CD4-positive, alpha-beta memory T cell (primary cell): ENCODE results near the gene SLC8B1. TPM values are rescaled to one million over a fixed set of nuclear protein-coding genes. Genes with fewer than 3 reads are reported as not detected.

ENCODE experiments used
- CTCF ChIA-PET: fragments of 350-600 bp; sonication (Branson Sonifier 250); formaldehyde crosslinking; loops from one replicate; lab custom pipeline; 2021; ENCODE audit warnings: inconsistent platforms; ENCODE audit not compliant: partially characterized antibody; lab: Charles Lee
- POLR2A ChIA-PET: fragments of 350-600 bp; sonication (Branson Sonifier 250); formaldehyde crosslinking; loops from one replicate; lab custom pipeline; 2021; ENCODE audit not compliant: partially characterized antibody; lab: Charles Lee
- DNase-seq, 5 donors: peaks; one replicate each; pipeline versions ENCODE4 v3.0.0 to v3.0.0-alpha.2; 2020 to 2022; ENCODE audit warnings: mixed read lengths in 1 of 5
- H3K27ac ChIP-seq: one replicate; pipeline ENCODE4 v1.7.0; 2013; ENCODE audit warnings: low read depth, low read length
- H3K27me3 ChIP-seq: 2 replicates; pipeline ENCODE4 v1.7.0; 2013; ENCODE audit warnings: mild to moderate bottlenecking, low read length, moderate library complexity; ENCODE audit not compliant: insufficient read depth
- H3K36me3 ChIP-seq: 2 replicates; pipeline ENCODE4 v1.7.0; 2013; ENCODE audit warnings: mild to moderate bottlenecking, low read length, moderate library complexity; ENCODE audit not compliant: insufficient read depth
- H3K4me1 ChIP-seq: 2 replicates; pipeline ENCODE4 v1.7.0; 2013; ENCODE audit warnings: mild to moderate bottlenecking, low read length, moderate library complexity; ENCODE audit not compliant: insufficient read depth
- H3K4me3 ChIP-seq, 2 donors: one replicate each; pipeline ENCODE4 v1.7.0; 2013; ENCODE audit warnings: low read length in 2 of 2, mild to moderate bottlenecking in 1 of 2
- H3K9me3 ChIP-seq, 2 donors: one replicate each; pipeline ENCODE4 v1.7.0; 2013; ENCODE audit warnings: low read length in 2 of 2, control low read depth in 1 of 2; ENCODE audit not compliant: control insufficient read depth in 1 of 2
- H3K27ac Mint-ChIP-seq, 7 donors: one replicate each; pipeline ENCODE4 v1.8.0; 2020 to 2021; ENCODE audit warnings: mixed read lengths in 7 of 7, mild to moderate bottlenecking in 6 of 7, inconsistent platforms in 3 of 7, moderate library complexity in 3 of 7
- H3K27me3 Mint-ChIP-seq, 2 donors: one replicate each; pipeline ENCODE4 v1.8.0; 2020 to 2021; ENCODE audit warnings: mixed read lengths in 2 of 2
- H3K36me3 Mint-ChIP-seq, 2 donors: one replicate each; pipeline ENCODE4 v1.8.0; 2020 to 2021; ENCODE audit warnings: mixed read lengths in 2 of 2, inconsistent platforms in 1 of 2, mild to moderate bottlenecking in 1 of 2
- H3K4me1 Mint-ChIP-seq, 4 donors: one replicate each; pipeline ENCODE4 v1.8.0; 2020 to 2021; ENCODE audit warnings: mixed read lengths in 4 of 4, mild to moderate bottlenecking in 1 of 4
- H3K4me3 Mint-ChIP-seq, 8 donors: one replicate each; pipeline ENCODE4 v1.8.0; 2020 to 2021; ENCODE audit warnings: mixed read lengths in 8 of 8, mild to moderate bottlenecking in 7 of 8, moderate library complexity in 6 of 8, inconsistent platforms in 3 of 8
- H3K9me3 Mint-ChIP-seq, 8 donors: one replicate each; pipeline ENCODE4 v1.8.0; 2020 to 2021; ENCODE audit warnings: mixed read lengths in 8 of 8, mild to moderate bottlenecking in 5 of 8, inconsistent platforms in 3 of 8, moderate library complexity in 1 of 8
- intact Hi-C: fragments of 100-400 bp; cut with micrococcal nuclease; formaldehyde crosslinking; loops from one replicate; pipeline ENCODE4 v1.15.1; 2023
- polyA plus RNA-seq, 2 donors: library from polyadenylated mRNA; unstranded; fragments of 300-500 nt; fragmentation: Illumina TruSeq; gene quantifications; one replicate each; pipeline ENCODE4 v1.2.3, GENCODE V29; 2021
- total RNA-seq, 2 experiments: library from RNA; stranded (reverse); gene quantifications; one replicate each; pipeline ENCODE4 v1.2.3, GENCODE V29; 2021

Gene SLC8B1
- total and polyA plus RNA-seq, 4 experiments from 2014 or later, result 33.9 to 93.5 (median 71.5) TPM

- CTCF ChIA-PET, result interaction anchor here (0.6 kb wide), 1 partner anchor 131 kb away, joined by 3 read pairs; no protein-coding TSS in a partner anchor
- H3K36me3 Mint-ChIP-seq, result peaks cover 10 to 59% of the 10 kb centered on the region in 2 donors
- intact Hi-C loops, result no loop called here
- peaks cover 0 to 1% (median 0%) of the 10 kb centered on the region in 4 donors for H3K4me1 Mint-ChIP-seq
- H3K4me3 Mint-ChIP-seq, result no peak overlapping the region
- POLR2A ChIA-PET, result no interaction called here
- Histone ChIP-seq H3K9me3 (no peaks in the 10 kb centered on the region), H3K36me3 (peaks cover 33% of the 10 kb centered on the region), H3K27me3 (no peaks in the 10 kb centered on the region), H3K27ac (no peak overlapping the region), H3K4me1 (no peaks in the 10 kb centered on the region), H3K4me3 (no peak overlapping the region)
- DNase-seq, result no peak
- no peak overlapping the region for H3K27ac Mint-ChIP-seq
- H3K9me3 Mint-ChIP-seq, result no peaks in the 10 kb centered on the region
- H3K27me3 Mint-ChIP-seq, result no peaks in the 10 kb centered on the region
Observed at GRCh38 chr12:113295886-113296556, 38.9 kb downstream of the SLC8B1 start.

- H3K27ac ChIP-seq, result no peak overlapping the region
- POLR2A ChIA-PET, result no interaction called here
- H3K27ac Mint-ChIP-seq, result peak overlapping the region in 1 of 7 donors; percentile 50
- H3K4me1 ChIP-seq, result no peaks in the 10 kb centered on the region
- H3K4me1 Mint-ChIP-seq, result no peaks in the 10 kb centered on the region
- peaks cover 12 to 58% of the 10 kb centered on the region in 2 donors for H3K36me3 Mint-ChIP-seq
- DNase-seq, result no peak
- no peaks in the 10 kb centered on the region for H3K27me3 ChIP-seq
- intact Hi-C loops, result no loop called here
- no peaks in the 10 kb centered on the region for H3K9me3 Mint-ChIP-seq
- peaks cover 56% of the 10 kb centered on the region for H3K36me3 ChIP-seq
- no peaks in the 10 kb centered on the region for H3K9me3 ChIP-seq
- H3K4me3 Mint-ChIP-seq, result no peak overlapping the region
- CTCF ChIA-PET, result no interaction called here
- no peak overlapping the region for H3K4me3 ChIP-seq
- H3K27me3 Mint-ChIP-seq, result no peaks in the 10 kb centered on the region
Observed at GRCh38 chr12:113293100-113293499, 41.8 kb downstream of the SLC8B1 start.

- H3K27me3 ChIP-seq, result no peaks in the 10 kb centered on the region
- peaks cover 12 to 56% of the 10 kb centered on the region in 2 donors for H3K36me3 Mint-ChIP-seq
- H3K9me3 ChIP-seq, result no peaks in the 10 kb centered on the region
- no peaks in the 10 kb centered on the region for H3K9me3 Mint-ChIP-seq
- H3K4me3 ChIP-seq, result no peak overlapping the region
- no peaks in the 10 kb centered on the region for H3K27me3 Mint-ChIP-seq
- POLR2A ChIA-PET, result no interaction called here
- peak overlapping the region in 5 of 7 donors; percentile 11 to 81 (median 67) for H3K27ac Mint-ChIP-seq
- H3K4me3 Mint-ChIP-seq, result no peak overlapping the region
- intact Hi-C loops, result no loop called here
- H3K4me1 Mint-ChIP-seq, result no peaks in the 10 kb centered on the region
- H3K4me1 ChIP-seq, result no peaks in the 10 kb centered on the region
- DNase-seq, result no peak
- no peak overlapping the region for H3K27ac ChIP-seq
- CTCF ChIA-PET, result no interaction called here
- peaks cover 56% of the 10 kb centered on the region for H3K36me3 ChIP-seq
Observed at GRCh38 chr12:113292547-113292946, 42.4 kb downstream of the SLC8B1 start.

GRCh38 chr12:113292091-113292490 is 42.8 kb downstream of the SLC8B1 start:
- Mint-ChIP-seq H3K4me1 (no peaks in the 10 kb centered on the region), H3K27ac (peak overlapping the region in 6 of 7 donors; percentile 11 to 81 (median 43)), H3K36me3 (peaks cover 12 to 56% of the 10 kb centered on the region in 2 donors), H3K27me3 (no peaks in the 10 kb centered on the region), H3K9me3 (no peaks in the 10 kb centered on the region), H3K4me3 (no peak overlapping the region)
- H3K4me1 ChIP-seq, result no peaks in the 10 kb centered on the region
- H3K27ac ChIP-seq, result no peak overlapping the region
- no peak overlapping the region for H3K4me3 ChIP-seq
- POLR2A ChIA-PET, result no interaction called here
- H3K27me3 ChIP-seq, result no peaks in the 10 kb centered on the region
- CTCF ChIA-PET, result no interaction called here
- H3K9me3 ChIP-seq, result no peaks in the 10 kb centered on the region
- H3K36me3 ChIP-seq, result peaks cover 55% of the 10 kb centered on the region
- intact Hi-C loops, result no loop called here
- DNase-seq, result no peak

GRCh38 chr12:113291586-113291985 is 43.3 kb downstream of the SLC8B1 start:
- peaks cover 53% of the 10 kb centered on the region for H3K36me3 ChIP-seq
- no peaks in the 10 kb centered on the region for H3K4me1 ChIP-seq
- H3K27me3 Mint-ChIP-seq, result no peaks in the 10 kb centered on the region
- H3K27ac ChIP-seq, result no peak overlapping the region
- peak overlapping the region in 1 of 7 donors; percentile 18 for H3K27ac Mint-ChIP-seq
- H3K27me3 ChIP-seq, result no peaks in the 10 kb centered on the region
- POLR2A ChIA-PET, result no interaction called here
- peaks cover 12 to 52% of the 10 kb centered on the region in 2 donors for H3K36me3 Mint-ChIP-seq
- H3K4me1 Mint-ChIP-seq, result no peaks in the 10 kb centered on the region
- CTCF ChIA-PET, result no interaction called here
- no peaks in the 10 kb centered on the region for H3K9me3 Mint-ChIP-seq
- no peaks in the 10 kb centered on the region for H3K9me3 ChIP-seq
- no peak overlapping the region for H3K4me3 ChIP-seq
- DNase-seq, result no peak
- H3K4me3 Mint-ChIP-seq, result no peak overlapping the region
- intact Hi-C loops, result no loop called here

GRCh38 chr12:113290506-113290905 is 44.4 kb downstream of the SLC8B1 start:
- no peaks in the 10 kb centered on the region for H3K9me3 ChIP-seq
- H3K27me3 Mint-ChIP-seq, result no peaks in the 10 kb centered on the region
- no peaks in the 10 kb centered on the region for H3K4me1 Mint-ChIP-seq
- H3K4me1 ChIP-seq, result no peaks in the 10 kb centered on the region
- H3K4me3 ChIP-seq, result no peak overlapping the region
- H3K27ac ChIP-seq, result no peak overlapping the region
- no peak overlapping the region for H3K4me3 Mint-ChIP-seq
- H3K36me3 Mint-ChIP-seq, result peaks cover 20 to 53% of the 10 kb centered on the region in 2 donors
- peaks cover 0 to 1% (median 0%) of the 10 kb centered on the region in 8 donors for H3K9me3 Mint-ChIP-seq
- no peak for DNase-seq
- H3K27ac Mint-ChIP-seq, result peak overlapping the region in 3 of 7 donors; percentile 43 to 74 (median 55)
- CTCF ChIA-PET, result no interaction called here
- POLR2A ChIA-PET, result no interaction called here
- H3K27me3 ChIP-seq, result no peaks in the 10 kb centered on the region
- peaks cover 61% of the 10 kb centered on the region for H3K36me3 ChIP-seq
- intact Hi-C loops, result no loop called here

- no peak for DNase-seq
- no peak overlapping the region for H3K4me3 Mint-ChIP-seq
- POLR2A ChIA-PET, result interaction anchor here (1.1 kb wide), 1 partner anchor 20 kb away, joined by 5 read pairs; no protein-coding TSS in a partner anchor
- H3K27ac Mint-ChIP-seq, result peak overlapping the region in 5 of 7 donors; percentile 15 to 74 (median 53)
- no peaks in the 10 kb centered on the region for H3K27me3 Mint-ChIP-seq
- CTCF ChIA-PET, result interaction anchor here (1.2 kb wide), 1 partner anchor 9 kb away, joined by 3 read pairs; no protein-coding TSS in a partner anchor
- Histone ChIP-seq H3K4me3 (no peak overlapping the region), H3K9me3 (no peaks in the 10 kb centered on the region), H3K4me1 (no peaks in the 10 kb centered on the region), H3K36me3 (peaks cover 65% of the 10 kb centered on the region), H3K27me3 (no peaks in the 10 kb centered on the region), H3K27ac (no peak overlapping the region)
- H3K4me1 Mint-ChIP-seq, result peaks cover 0 to 4% (median 0%) of the 10 kb centered on the region in 4 donors
- intact Hi-C loops, result no loop called here
- H3K9me3 Mint-ChIP-seq, result peaks cover 0 to 1% (median 0%) of the 10 kb centered on the region in 8 donors
- peaks cover 28 to 57% of the 10 kb centered on the region in 2 donors for H3K36me3 Mint-ChIP-seq
Observed at GRCh38 chr12:113289361-113289760, 45.5 kb downstream of the SLC8B1 start.
